Neural progenitor cell (in vitro differentiated cells): ENCODE measurements around the gene SMYD2. TPM values are rescaled to one million over a fixed set of nuclear protein-coding genes. Genes with fewer than 3 reads are reported as not detected.
A peak's percentile ranks its signal among the peaks of the same experiment; 100 is the strongest.

Experiments
- DNase-seq: peaks from one replicate; pipeline ENCODE4 v3.0.0-alpha.2; 2016; ENCODE audit warnings: low spot score
- H2AFZ ChIP-seq: fragments of 200-600 bp; sonication (generic); replicated peaks from 2 replicates; pipeline ENCODE4 v1.6.1; 2016; ENCODE audit warnings: antibody characterized with exemption
- H3F3A ChIP-seq: fragments of 200-600 bp; sonication (generic); 2 replicates; pipeline ENCODE4 v1.6.1; 2016; ENCODE audit warnings: antibody characterized with exemption, low read depth
- H3K27ac ChIP-seq: fragments of 200-600 bp; sonication (generic); 2 replicates; pipeline ENCODE4 v1.5.1; 2016; ENCODE audit warnings: mild to moderate bottlenecking
- H3K27me3 ChIP-seq: fragments of 200-600 bp; sonication (generic); 2 replicates; pipeline ENCODE4 v1.6.1; 2016; ENCODE audit warnings: mild to moderate bottlenecking, moderate library complexity
- H3K36me3 ChIP-seq: fragments of 200-600 bp; sonication (generic); 2 replicates; pipeline ENCODE4 v1.5.1; 2016
- H3K4me1 ChIP-seq: fragments of 200-600 bp; sonication (generic); 2 replicates; pipeline ENCODE4 v1.6.1; 2016; ENCODE audit warnings: mixed run types
- H3K4me2 ChIP-seq: fragments of 200-600 bp; sonication (generic); 2 replicates; pipeline ENCODE4 v1.6.1; 2016
- H3K4me3 ChIP-seq: fragments of 200-600 bp; sonication (generic); 2 replicates; pipeline ENCODE4 v1.5.1; 2016
- H3K79me2 ChIP-seq: fragments of 200-600 bp; sonication (generic); 2 replicates; pipeline ENCODE4 v1.6.1; 2016; ENCODE audit warnings: low read depth
- H3K9ac ChIP-seq: fragments of 200-600 bp; sonication (generic); 2 replicates; pipeline ENCODE4 v1.6.1; 2016
- H3K9me3 ChIP-seq: fragments of 200-600 bp; sonication (generic); 2 replicates; pipeline ENCODE4 v1.5.1; 2016; ENCODE audit warnings: low read depth
- H4K20me1 ChIP-seq: fragments of 200-600 bp; sonication (generic); 2 replicates; pipeline ENCODE4 v1.6.1; 2016; ENCODE audit warnings: low read depth
- H3K27ac Mint-ChIP-seq: 3 replicates; pipeline ENCODE4 v1.8.0; 2021; ENCODE audit warnings: mixed read lengths
- H3K27me3 Mint-ChIP-seq: 2 replicates; pipeline ENCODE4 v1.8.0; 2022; ENCODE audit warnings: low read depth, mild to moderate bottlenecking, inconsistent platforms, moderate library complexity, mixed read lengths; ENCODE audit not compliant: insufficient read depth
- H3K36me3 Mint-ChIP-seq: 3 replicates; pipeline ENCODE4 v1.8.0; 2021; ENCODE audit warnings: mixed read lengths
- H3K4me1 Mint-ChIP-seq: 3 replicates; pipeline ENCODE4 v1.8.0; 2021; ENCODE audit warnings: mixed read lengths
- H3K4me3 Mint-ChIP-seq: 3 replicates; pipeline ENCODE4 v1.8.0; 2021; ENCODE audit warnings: mild to moderate bottlenecking, moderate library complexity, mixed read lengths
- H3K9me3 Mint-ChIP-seq: 3 replicates; pipeline ENCODE4 v1.8.0; 2020; ENCODE audit warnings: mixed read lengths
- EZH2 ChIP-seq: fragments of 200-600 bp; sonication (generic); IDR thresholded peaks from 2 replicates; pipeline ENCODE4 v1.6.1; 2017; ENCODE audit warnings: antibody characterized with exemption, mild to moderate bottlenecking, moderate library complexity
- EZH2phosphoT487 ChIP-seq: fragments of 200-600 bp; sonication (generic); IDR thresholded peaks from 2 replicates; pipeline ENCODE4 v1.6.1; 2017; ENCODE audit warnings: antibody characterized with exemption
- total RNA-seq: library from RNA; depleted of rRNA; stranded (reverse); fragments of >200 nt; gene quantifications from 2 replicates; pipeline ENCODE4 v1.2.3, GENCODE V29; 2015; ENCODE audit warnings: low replicate concordance
- TF ChIP-seq, protein P1 (sequence below): fragments of 200-600 bp; sonication (generic); IDR thresholded peaks from 2 replicates; pipeline ENCODE4 v1.5.1; 2017; ENCODE audit warnings: antibody characterized with exemption, mild to moderate bottlenecking

The SMYD2 gene
- total RNA-seq, 1 donor from 2014 or later = 20.5 TPM

DNA sequence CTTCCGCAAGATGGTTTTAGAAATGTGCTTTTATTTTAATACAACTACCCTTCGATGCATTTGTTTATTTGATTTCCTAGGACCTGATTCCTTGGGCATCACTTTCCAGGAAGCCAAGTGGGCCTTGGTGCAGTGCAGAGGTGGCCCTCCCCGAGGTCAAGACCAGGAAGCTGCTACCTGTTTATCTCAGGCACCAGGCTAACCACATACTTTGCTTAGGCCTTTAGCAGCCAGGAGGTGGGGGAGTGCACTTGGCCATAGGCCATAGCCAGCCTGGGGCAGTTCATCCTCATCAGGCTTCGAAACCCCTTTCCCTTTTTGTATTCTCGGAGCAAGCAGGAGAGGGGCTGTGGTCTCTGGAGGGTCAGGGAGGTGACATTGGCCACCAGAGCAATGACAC, 45.4 kb downstream of the SMYD2 start:
- peaks cover 3% of the 10 kb centered on the region for H3K36me3 Mint-ChIP-seq
- H3K4me2 ChIP-seq = no peak overlapping the region

DNA sequence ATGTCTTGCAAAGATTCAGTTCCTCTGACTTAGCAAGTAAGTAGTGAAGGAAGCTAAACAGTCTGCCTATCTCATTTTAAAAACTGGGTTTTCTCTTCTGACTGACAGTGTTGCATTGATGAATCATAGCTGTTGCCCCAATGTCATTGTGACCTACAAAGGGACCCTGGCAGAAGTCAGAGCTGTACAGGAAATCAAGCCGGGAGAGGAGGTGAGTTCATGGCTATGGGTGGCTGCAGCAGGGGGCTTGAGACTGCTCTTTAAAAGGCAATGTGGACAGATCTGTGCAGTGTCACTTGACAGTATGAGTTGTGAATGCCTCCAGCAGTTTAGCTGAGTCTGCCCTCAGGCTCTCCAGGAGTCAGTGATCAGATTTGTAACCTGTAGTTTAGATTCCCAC, 46.6 kb downstream of the SMYD2 start:
- H3K79me2 ChIP-seq = no peaks in the 10 kb centered on the region
- no peaks in the 10 kb centered on the region for H3K4me1 ChIP-seq
- H3K4me2 ChIP-seq = no peak overlapping the region
- no peak overlapping the region for H3K9ac ChIP-seq
- H3K9me3 Mint-ChIP-seq = no peaks in the 10 kb centered on the region
- no peaks in the 10 kb centered on the region for H3K27me3 Mint-ChIP-seq
- H3K27ac ChIP-seq = no peak overlapping the region
- no peak for DNase-seq
- H3F3A ChIP-seq = no peaks in the 10 kb centered on the region
- no peaks in the 10 kb centered on the region for H3K27me3 ChIP-seq
- no peak for TF ChIP-seq EZH2
- TF ChIP-seq, protein P1, sequence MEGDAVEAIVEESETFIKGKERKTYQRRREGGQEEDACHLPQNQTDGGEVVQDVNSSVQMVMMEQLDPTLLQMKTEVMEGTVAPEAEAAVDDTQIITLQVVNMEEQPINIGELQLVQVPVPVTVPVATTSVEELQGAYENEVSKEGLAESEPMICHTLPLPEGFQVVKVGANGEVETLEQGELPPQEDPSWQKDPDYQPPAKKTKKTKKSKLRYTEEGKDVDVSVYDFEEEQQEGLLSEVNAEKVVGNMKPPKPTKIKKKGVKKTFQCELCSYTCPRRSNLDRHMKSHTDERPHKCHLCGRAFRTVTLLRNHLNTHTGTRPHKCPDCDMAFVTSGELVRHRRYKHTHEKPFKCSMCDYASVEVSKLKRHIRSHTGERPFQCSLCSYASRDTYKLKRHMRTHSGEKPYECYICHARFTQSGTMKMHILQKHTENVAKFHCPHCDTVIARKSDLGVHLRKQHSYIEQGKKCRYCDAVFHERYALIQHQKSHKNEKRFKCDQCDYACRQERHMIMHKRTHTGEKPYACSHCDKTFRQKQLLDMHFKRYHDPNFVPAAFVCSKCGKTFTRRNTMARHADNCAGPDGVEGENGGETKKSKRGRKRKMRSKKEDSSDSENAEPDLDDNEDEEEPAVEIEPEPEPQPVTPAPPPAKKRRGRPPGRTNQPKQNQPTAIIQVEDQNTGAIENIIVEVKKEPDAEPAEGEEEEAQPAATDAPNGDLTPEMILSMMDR = no peak
- TF ChIP-seq EZH2phosphoT487 = no peak
- no peak overlapping the region for H3K4me3 Mint-ChIP-seq
- H3K36me3 Mint-ChIP-seq = peaks cover 2% of the 10 kb centered on the region
- no peak overlapping the region for H3K4me3 ChIP-seq
- H2AFZ ChIP-seq = no peak overlapping the region
- no peak overlapping the region for H3K27ac Mint-ChIP-seq
- no peaks in the 10 kb centered on the region for H4K20me1 ChIP-seq
- H3K9me3 ChIP-seq = no peaks in the 10 kb centered on the region
- no peaks in the 10 kb centered on the region for H3K36me3 ChIP-seq
- peaks cover 7% of the 10 kb centered on the region for H3K4me1 Mint-ChIP-seq

More for the DNA sequence above, 45.4 kb downstream of the SMYD2 start:
- no peak overlapping the region for H3K27ac ChIP-seq
- no peaks in the 10 kb centered on the region for H3K27me3 ChIP-seq
- H3K79me2 ChIP-seq = no peaks in the 10 kb centered on the region
- no peaks in the 10 kb centered on the region for H3F3A ChIP-seq
- no peak overlapping the region for H3K4me3 ChIP-seq
- H3K4me3 Mint-ChIP-seq = no peak overlapping the region
- no peak overlapping the region for H3K27ac Mint-ChIP-seq
- no peak for DNase-seq
- no peaks in the 10 kb centered on the region for H3K27me3 Mint-ChIP-seq
- no peaks in the 10 kb centered on the region for H3K36me3 ChIP-seq
- H3K4me1 ChIP-seq = no peaks in the 10 kb centered on the region
- no peaks in the 10 kb centered on the region for H4K20me1 ChIP-seq
- no peaks in the 10 kb centered on the region for H3K9me3 Mint-ChIP-seq
- no peak overlapping the region for H3K9ac ChIP-seq
- no peak for TF ChIP-seq EZH2
- TF ChIP-seq, protein P1 = no peak
- peaks cover 7% of the 10 kb centered on the region for H3K4me1 Mint-ChIP-seq
- no peak overlapping the region for H2AFZ ChIP-seq
- H3K9me3 ChIP-seq = no peaks in the 10 kb centered on the region

DNA sequence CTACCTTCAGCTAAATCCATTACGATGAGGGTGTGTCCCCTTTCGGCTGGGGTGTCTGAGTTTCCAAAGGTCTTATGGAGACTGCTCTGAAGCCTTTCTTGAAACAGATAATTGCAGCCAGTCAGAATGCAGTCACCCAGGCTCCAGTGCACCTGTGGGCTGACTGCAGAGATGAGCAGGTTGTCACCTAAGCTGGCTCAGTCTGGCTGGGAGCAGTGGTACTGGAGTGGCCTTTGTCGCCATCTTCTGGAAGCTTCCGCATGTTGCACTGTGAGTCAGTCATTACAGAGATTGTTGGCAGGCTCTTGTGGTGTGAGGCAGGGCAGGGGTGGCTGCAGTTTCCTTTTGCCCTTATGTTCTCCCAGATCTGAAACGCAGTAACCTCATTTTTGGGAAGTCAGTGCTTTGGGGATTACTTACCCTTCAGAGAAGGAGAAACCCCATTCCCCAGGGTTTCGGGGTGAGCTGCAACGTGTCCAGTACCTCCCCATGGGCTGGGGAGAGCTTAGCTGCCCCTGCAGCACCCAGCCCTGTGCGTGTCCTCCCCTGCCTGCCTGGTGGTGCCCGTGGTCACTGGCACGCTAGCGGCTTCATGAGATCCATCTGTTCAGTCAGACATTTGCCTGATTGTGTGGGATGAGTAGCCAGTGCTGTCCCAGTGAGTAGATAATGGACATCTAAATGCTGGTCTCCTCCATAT, 48.0 kb downstream of the SMYD2 start:
- H3K27me3 Mint-ChIP-seq = peaks cover 2% of the 10 kb centered on the region
- peaks cover 7% of the 10 kb centered on the region for H3K4me1 Mint-ChIP-seq
- H2AFZ ChIP-seq = no peak overlapping the region
- no peaks in the 10 kb centered on the region for H3K9me3 ChIP-seq
- peaks cover 4% of the 10 kb centered on the region for H3K4me1 ChIP-seq
- no peaks in the 10 kb centered on the region for H3K79me2 ChIP-seq
- peaks cover 5% of the 10 kb centered on the region for H3F3A ChIP-seq
- no peaks in the 10 kb centered on the region for H4K20me1 ChIP-seq
- H3K27ac ChIP-seq = no peak overlapping the region
- no peaks in the 10 kb centered on the region for H3K27me3 ChIP-seq
- peak; percentile 86 for DNase-seq
- TF ChIP-seq, protein P1 = peak; percentile 94
- TF ChIP-seq EZH2 = no peak
- H3K36me3 Mint-ChIP-seq = peaks cover 2% of the 10 kb centered on the region
- H3K4me3 Mint-ChIP-seq = no peak overlapping the region
- H3K36me3 ChIP-seq = no peaks in the 10 kb centered on the region
- H3K27ac Mint-ChIP-seq = no peak overlapping the region
- H3K4me3 ChIP-seq = no peak overlapping the region
- no peak overlapping the region for H3K4me2 ChIP-seq
- no peaks in the 10 kb centered on the region for H3K9me3 Mint-ChIP-seq
- H3K9ac ChIP-seq = no peak overlapping the region
